ENCODE data around the gene SLC12A2. TPM values are rescaled to one million over a fixed set of nuclear protein-coding genes. Genes with fewer than 3 reads are reported as not detected.

Gene SLC12A2
- total RNA-seq, 1 donor from 2014 or later, result 24.1 TPM

DNA sequence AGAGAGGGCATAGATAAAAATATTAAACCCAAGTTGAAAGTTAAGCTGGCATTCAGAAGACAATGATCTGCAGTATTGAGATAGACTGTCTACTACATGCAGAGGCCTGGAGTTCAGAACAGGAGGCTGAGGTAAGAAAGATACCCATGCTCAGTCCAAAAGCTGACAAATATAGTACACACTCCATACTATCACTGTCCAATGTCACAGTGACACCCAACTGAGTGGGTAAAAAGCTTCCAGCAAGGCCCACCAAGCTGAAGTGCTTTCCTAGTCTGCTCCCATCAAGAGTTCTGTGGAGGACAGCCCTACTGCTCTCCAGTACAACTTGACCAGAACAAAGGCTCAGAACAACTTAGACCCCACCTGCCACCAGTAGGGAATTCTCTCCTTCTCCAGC, 124.9 kb downstream of the SLC12A2 start:
- no peaks in the 10 kb centered on the region for H3K27me3 ChIP-seq (ENCODE audit: low read depth)
- H3K36me3 ChIP-seq, result no peaks in the 10 kb centered on the region
- ATAC-seq (no peak), DNase-seq (no peak)
- no peaks in the 10 kb centered on the region for H3K9me3 ChIP-seq
- TF ChIP-seq, protein P1, sequence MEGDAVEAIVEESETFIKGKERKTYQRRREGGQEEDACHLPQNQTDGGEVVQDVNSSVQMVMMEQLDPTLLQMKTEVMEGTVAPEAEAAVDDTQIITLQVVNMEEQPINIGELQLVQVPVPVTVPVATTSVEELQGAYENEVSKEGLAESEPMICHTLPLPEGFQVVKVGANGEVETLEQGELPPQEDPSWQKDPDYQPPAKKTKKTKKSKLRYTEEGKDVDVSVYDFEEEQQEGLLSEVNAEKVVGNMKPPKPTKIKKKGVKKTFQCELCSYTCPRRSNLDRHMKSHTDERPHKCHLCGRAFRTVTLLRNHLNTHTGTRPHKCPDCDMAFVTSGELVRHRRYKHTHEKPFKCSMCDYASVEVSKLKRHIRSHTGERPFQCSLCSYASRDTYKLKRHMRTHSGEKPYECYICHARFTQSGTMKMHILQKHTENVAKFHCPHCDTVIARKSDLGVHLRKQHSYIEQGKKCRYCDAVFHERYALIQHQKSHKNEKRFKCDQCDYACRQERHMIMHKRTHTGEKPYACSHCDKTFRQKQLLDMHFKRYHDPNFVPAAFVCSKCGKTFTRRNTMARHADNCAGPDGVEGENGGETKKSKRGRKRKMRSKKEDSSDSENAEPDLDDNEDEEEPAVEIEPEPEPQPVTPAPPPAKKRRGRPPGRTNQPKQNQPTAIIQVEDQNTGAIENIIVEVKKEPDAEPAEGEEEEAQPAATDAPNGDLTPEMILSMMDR (IDR thresholded peaks at IDR 0.05), result no peak
- H3K4me1 ChIP-seq, result no peaks in the 10 kb centered on the region
- intact Hi-C loops (cut with DNase I), result no loop called here
- H3K27ac ChIP-seq, result no peak overlapping the region
- no peak overlapping the region for H3K4me3 ChIP-seq

DNA sequence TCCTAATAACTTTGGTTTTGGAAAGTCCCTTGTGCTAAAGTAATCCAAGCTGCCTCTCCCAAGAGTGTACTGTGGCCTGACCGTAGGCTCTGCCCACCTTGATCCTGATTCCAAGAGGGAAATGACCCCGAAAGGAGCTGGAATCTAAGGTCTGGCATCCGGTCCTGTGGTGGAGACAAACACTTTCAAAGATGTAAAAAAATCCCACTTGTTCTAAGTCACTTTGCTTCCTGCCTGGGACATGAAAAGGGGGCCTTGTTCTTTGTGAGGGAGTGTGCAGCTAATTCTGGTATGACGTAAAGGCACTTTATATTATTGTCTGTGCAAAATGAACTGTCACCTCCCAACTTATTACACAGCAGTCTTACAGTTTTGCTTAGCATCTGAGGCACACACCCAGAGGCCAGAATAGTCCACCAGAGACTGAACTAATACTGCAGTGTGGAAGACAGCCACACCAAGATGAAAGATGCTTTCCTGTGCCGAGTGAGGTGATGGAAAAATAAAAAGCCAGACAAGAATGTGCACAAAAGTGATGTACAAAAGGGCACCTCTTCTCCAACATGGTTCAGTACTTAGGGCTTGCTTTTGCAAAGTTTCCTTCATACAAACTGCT, 128.7 kb downstream of the SLC12A2 start:
- DNase-seq (no peak), ATAC-seq (no peak)
- Histone ChIP-seq H3K27ac (no peak overlapping the region), H3K4me3 (no peak overlapping the region), H3K9me3 (no peaks in the 10 kb centered on the region), H3K27me3 (ENCODE audit: low read depth) (no peaks in the 10 kb centered on the region), H3K4me1 (no peaks in the 10 kb centered on the region), H3K36me3 (no peaks in the 10 kb centered on the region)
- TF ChIP-seq, protein P1 (IDR thresholded peaks at IDR 0.05), result no peak
- intact Hi-C loops (cut with DNase I), result loop anchor here (5.0 kb wide), 1 partner anchor 285 kb away; no protein-coding TSS in a partner anchor

DNA sequence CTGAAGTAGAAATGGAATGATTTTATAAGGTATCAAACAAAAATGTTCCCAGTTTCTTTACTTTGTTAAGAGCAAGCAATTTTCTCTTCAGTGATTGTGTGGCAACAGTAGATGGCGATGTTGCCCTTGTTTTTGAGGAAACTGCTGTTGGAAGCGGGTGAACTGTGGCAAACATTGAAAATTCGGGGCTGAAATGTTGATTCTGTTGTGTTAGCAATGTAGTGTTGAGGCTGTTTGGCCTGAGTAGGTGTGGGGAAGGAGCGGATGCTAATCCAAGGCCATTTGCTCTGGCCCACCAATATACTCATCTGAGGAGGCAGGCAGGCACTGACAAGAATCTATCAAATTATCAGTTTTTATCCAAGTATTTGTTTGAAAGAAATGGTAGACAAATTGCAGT, 129.8 kb downstream of the SLC12A2 start:
- intact Hi-C loops (cut with DNase I), result loop anchor here (5.0 kb wide), 1 partner anchor 284 kb away; no protein-coding TSS in a partner anchor
- peak in 1 of 2 donors; percentile 56 for ATAC-seq

DNA sequence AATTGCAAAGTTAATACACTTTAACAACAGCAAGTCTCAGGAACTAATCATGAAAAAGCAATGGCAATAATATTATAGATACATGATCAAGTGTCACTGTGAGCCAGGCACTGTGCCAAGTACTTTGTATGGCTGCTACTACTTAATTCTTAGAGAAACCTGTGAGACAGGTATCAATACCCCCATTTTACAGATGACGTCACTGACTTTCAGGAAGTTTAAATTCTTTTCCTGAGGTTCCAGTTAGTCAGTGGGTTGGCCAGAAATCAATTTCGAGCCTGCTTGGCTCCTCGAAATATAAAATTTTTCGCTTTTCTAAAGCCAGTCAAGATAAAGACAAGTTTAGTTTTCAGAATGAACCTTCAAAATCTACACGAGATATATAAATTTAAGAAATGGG, 130.3 kb downstream of the SLC12A2 start:
- TF ChIP-seq, protein P1 (IDR thresholded peaks at IDR 0.05), result no peak
- Histone ChIP-seq H3K4me3 (no peak overlapping the region), H3K27me3 (ENCODE audit: low read depth) (no peaks in the 10 kb centered on the region), H3K9me3 (no peaks in the 10 kb centered on the region), H3K4me1 (no peaks in the 10 kb centered on the region), H3K36me3 (no peaks in the 10 kb centered on the region), H3K27ac (no peak overlapping the region)
- intact Hi-C loops (cut with DNase I), result loop anchor here (5.0 kb wide), 1 partner anchor 283 kb away; no protein-coding TSS in a partner anchor
- DNase-seq (no peak), ATAC-seq (no peak)

More for the DNA sequence above, 129.8 kb downstream of the SLC12A2 start:
- no peak for DNase-seq
- Histone ChIP-seq H3K27me3 (ENCODE audit: low read depth) (no peaks in the 10 kb centered on the region), H3K36me3 (no peaks in the 10 kb centered on the region), H3K9me3 (no peaks in the 10 kb centered on the region), H3K4me1 (no peaks in the 10 kb centered on the region), H3K4me3 (no peak overlapping the region), H3K27ac (no peak overlapping the region)
- TF ChIP-seq, protein P1 (IDR thresholded peaks at IDR 0.05), result peak; percentile 69

DNA sequence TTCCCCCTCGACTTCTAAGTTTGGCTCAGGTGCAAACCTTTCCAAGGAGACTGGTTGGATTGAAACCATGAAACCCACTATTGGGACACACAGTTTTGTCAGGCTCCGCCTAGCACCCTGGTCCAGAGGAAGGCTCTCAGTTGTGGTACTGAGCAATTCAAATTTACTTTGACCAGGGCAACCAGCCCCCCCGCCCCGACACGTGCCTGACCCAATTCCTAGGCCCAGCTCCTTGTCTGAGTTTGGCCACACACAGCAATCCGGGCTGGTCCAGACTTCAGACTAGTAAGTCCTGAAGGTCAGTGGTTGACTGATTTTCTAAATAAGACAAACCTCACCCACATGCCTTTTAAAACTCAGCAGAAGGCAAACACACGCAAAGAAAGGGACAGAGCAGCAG, 132.7 kb downstream of the SLC12A2 start:
- DNase-seq (no peak), ATAC-seq (no peak)
- TF ChIP-seq, protein P1 (IDR thresholded peaks at IDR 0.05), result no peak
- Histone ChIP-seq H3K4me3 (no peak overlapping the region), H3K36me3 (no peaks in the 10 kb centered on the region), H3K4me1 (no peaks in the 10 kb centered on the region), H3K27ac (no peak overlapping the region), H3K9me3 (no peaks in the 10 kb centered on the region), H3K27me3 (ENCODE audit: low read depth) (no peaks in the 10 kb centered on the region)
- intact Hi-C loops (cut with DNase I), result no loop called here
